A172 (cell line): ENCODE data around the gene EPHA2. TPM values are rescaled to one million over a fixed set of nuclear protein-coding genes. Genes with fewer than 3 reads are reported as not detected.
"Not testable (repeated sequence)": the region's sequence is repeated elsewhere in the genome, so short reads cannot be mapped to it uniquely, and the experiment has no call there.

Experiments used
- DNase-seq: peaks from one replicate; pipeline ENCODE4 v3.0.0-alpha.2; 2015; ENCODE audit warnings: low spot score
- total RNA-seq: library from RNA; depleted of rRNA; stranded (reverse); fragments of >200 nt; shearing (Covaris generic); gene quantifications from 2 replicates; pipeline ENCODE4 v1.2.3, GENCODE V29; 2014

Gene EPHA2
- total RNA-seq, 1 experiment from 2014 or later = 78.1 TPM

GRCh38 chr1:16120407-16120806 is 35.5 kb downstream of the EPHA2 start:
- DNase-seq = no peak

GRCh38 chr1:16119926-16120325 is 35.9 kb downstream of the EPHA2 start:
- DNase-seq = no peak

GRCh38 chr1:16119504-16119903 is 36.4 kb downstream of the EPHA2 start:
- no peak for DNase-seq

GRCh38 chr1:16118706-16119105 is 37.2 kb downstream of the EPHA2 start:
- DNase-seq = no peak

- DNase-seq = no peak
Measured at GRCh38 chr1:16117936-16118335, 37.9 kb downstream of the EPHA2 start.

- DNase-seq = peak; percentile 55
Measured at GRCh38 chr1:16117369-16117768, 38.5 kb downstream of the EPHA2 start.

- DNase-seq = no peak
Measured at GRCh38 chr1:16116625-16117024, 39.2 kb downstream of the EPHA2 start.

- no peak for DNase-seq
Measured at GRCh38 chr1:16116002-16116401, 39.9 kb downstream of the EPHA2 start.

GRCh38 chr1:16115468-16115983 is 40.3 kb downstream of the EPHA2 start:
- DNase-seq = no peak

GRCh38 chr1:16114527-16115467 is 41.1 kb downstream of the EPHA2 start:
- DNase-seq = no peak

- no peak for DNase-seq
Measured at GRCh38 chr1:16112596-16113555, 43.0 kb downstream of the EPHA2 start.

- DNase-seq = no peak
Measured at GRCh38 chr1:16111771-16112595, 43.9 kb downstream of the EPHA2 start.

GRCh38 chr1:16110884-16111283 is 45.0 kb downstream of the EPHA2 start:
- no peak for DNase-seq

- no peak for DNase-seq
Measured at GRCh38 chr1:16110456-16110855, 45.4 kb downstream of the EPHA2 start.

- DNase-seq = no peak
Measured at GRCh38 chr1:16109571-16109970, 46.3 kb downstream of the EPHA2 start.

- DNase-seq = not testable (repeated sequence)
Measured at GRCh38 chr1:16107039-16107438, 48.8 kb downstream of the EPHA2 start.

GRCh38 chr1:16101623-16102022 is 54.2 kb downstream of the EPHA2 start:
- no peak for DNase-seq

- DNase-seq = no peak
Measured at GRCh38 chr1:16099412-16099811, 56.5 kb downstream of the EPHA2 start.

GRCh38 chr1:16095447-16095846 is 60.4 kb downstream of the EPHA2 start:
- no peak for DNase-seq

- DNase-seq = no peak
Measured at GRCh38 chr1:16094453-16095158, 61.3 kb downstream of the EPHA2 start.

GRCh38 chr1:16093611-16094010 is 62.3 kb downstream of the EPHA2 start:
- DNase-seq = no peak
